ENCODE data around the gene RSBN1L. TPM values are rescaled to one million over a fixed set of nuclear protein-coding genes. Genes with fewer than 3 reads are reported as not detected.

The RSBN1L gene
- polyA plus RNA-seq, 1 of the 3 experiments (the other 2 are of a cell fraction): 6.5 TPM

DNA sequence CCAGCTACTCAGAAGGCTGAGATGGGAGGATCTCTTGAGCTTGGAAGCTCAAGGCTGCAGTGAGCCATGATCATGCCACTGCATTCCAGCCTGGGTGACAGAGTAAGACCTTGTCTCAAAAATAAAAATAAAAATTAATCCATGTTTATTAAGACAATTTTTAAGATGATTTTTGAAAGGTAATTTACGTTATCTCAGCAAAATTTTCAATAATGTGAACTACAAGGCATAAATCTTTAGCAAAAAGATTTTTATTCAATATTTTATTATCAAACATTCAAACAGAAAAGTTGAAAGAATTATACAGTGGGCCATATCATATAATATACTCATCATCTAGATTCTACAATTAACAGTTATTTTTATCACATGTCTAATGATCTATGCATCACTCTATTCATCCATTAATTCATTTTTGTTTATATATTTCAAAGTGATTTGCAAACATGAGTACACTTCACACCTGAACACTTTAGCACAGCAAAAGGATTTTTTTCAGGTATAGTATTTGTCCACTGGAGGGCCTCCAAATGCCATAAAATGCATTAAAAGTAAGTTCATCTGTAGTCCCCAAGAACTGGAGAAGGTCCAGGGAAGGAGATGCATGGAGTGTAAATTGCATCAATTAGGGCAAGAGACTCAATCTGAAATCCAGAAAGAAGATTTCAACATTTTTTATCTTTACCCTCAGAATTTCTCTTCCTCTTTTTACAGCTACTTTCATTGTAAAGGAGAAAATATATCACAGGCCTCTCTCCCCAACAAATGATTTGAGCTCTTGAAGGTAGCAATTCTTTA lies 38.6 kb upstream of the RSBN1L start:
- peak; percentile 64 for DNase-seq
- Histone ChIP-seq H4K20me1 (ENCODE audit: insufficient read depth) (no peaks in the 10 kb centered on the region), H2AFZ (ENCODE audit: low read depth) (no peak overlapping the region), H3K79me2 (ENCODE audit: insufficient read depth) (no peaks in the 10 kb centered on the region), H3K4me2 (no peak overlapping the region), H3K9ac (no peak overlapping the region), H3K27me3 (ENCODE audit: insufficient read depth) (no peaks in the 10 kb centered on the region), H3K36me3 (replicated peaks in 1 of 2; ENCODE audit: control insufficient read depth in 1 of 2, insufficient read depth in 2 of 2, low read length in 1 of 2) (peaks cover 3 to 56% of the 10 kb centered on the region in 2 experiments), H3K4me1 (ENCODE audit: control insufficient read depth in 1 of 2, insufficient read depth in 2 of 2, low read depth in 1 of 2, low read length in 1 of 2) (no peaks in the 10 kb centered on the region), H3K4me3 (ENCODE audit: low read depth in 2 of 2, low read length in 1 of 2) (no peak overlapping the region), H3K9me3 (no peaks in the 10 kb centered on the region), H3K27ac (ENCODE audit: low read depth in 2 of 2, low read length in 1 of 2) (no peak overlapping the region), H3F3A (replicated peaks; ENCODE audit: insufficient read depth) (peaks cover 19% of the 10 kb centered on the region), H3K9me2 (no peaks in the 10 kb centered on the region)
- ChIA-PET POLR2A (interaction anchor here (1.3 kb wide), 1 partner anchor 38 kb away, joined by 3 read pairs; the partner anchor contains the start of gene RSBN1L), CTCF (interaction anchor here (0.6 to 15.2 kb wide), 49 partner anchors 7 to 1172 kb away, joined by 3 to 392 read pairs (median 4); partner anchors contain the start of genes PHTF2, RSBN1L and TMEM60)
- TF ChIP-seq, protein P1, sequence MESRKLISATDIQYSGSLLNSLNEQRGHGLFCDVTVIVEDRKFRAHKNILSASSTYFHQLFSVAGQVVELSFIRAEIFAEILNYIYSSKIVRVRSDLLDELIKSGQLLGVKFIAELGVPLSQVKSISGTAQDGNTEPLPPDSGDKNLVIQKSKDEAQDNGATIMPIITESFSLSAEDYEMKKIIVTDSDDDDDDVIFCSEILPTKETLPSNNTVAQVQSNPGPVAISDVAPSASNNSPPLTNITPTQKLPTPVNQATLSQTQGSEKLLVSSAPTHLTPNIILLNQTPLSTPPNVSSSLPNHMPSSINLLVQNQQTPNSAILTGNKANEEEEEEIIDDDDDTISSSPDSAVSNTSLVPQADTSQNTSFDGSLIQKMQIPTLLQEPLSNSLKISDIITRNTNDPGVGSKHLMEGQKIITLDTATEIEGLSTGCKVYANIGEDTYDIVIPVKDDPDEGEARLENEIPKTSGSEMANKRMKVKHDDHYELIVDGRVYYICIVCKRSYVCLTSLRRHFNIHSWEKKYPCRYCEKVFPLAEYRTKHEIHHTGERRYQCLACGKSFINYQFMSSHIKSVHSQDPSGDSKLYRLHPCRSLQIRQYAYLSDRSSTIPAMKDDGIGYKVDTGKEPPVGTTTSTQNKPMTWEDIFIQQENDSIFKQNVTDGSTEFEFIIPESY (IDR thresholded peaks at IDR 0.05; ENCODE audit: borderline replicate concordance, low read depth): no peak
- no peak for TF ChIP-seq EP300 (IDR thresholded peaks at IDR 0.05; ENCODE audit: borderline replicate concordance in 1 of 2, low read depth in 1 of 2, low read length in 1 of 2)
- TF ChIP-seq ELF1 (IDR thresholded peaks at IDR 0.05): no peak
- TF ChIP-seq RFX5 (IDR thresholded peaks at IDR 0.05; ENCODE audit: low read length): peak; percentile 16; the same call in 1 of the 2 replicates
- no peak for TF ChIP-seq NFIC (IDR thresholded peaks at IDR 0.05; ENCODE audit: borderline replicate concordance)
- TF ChIP-seq, protein P2, sequence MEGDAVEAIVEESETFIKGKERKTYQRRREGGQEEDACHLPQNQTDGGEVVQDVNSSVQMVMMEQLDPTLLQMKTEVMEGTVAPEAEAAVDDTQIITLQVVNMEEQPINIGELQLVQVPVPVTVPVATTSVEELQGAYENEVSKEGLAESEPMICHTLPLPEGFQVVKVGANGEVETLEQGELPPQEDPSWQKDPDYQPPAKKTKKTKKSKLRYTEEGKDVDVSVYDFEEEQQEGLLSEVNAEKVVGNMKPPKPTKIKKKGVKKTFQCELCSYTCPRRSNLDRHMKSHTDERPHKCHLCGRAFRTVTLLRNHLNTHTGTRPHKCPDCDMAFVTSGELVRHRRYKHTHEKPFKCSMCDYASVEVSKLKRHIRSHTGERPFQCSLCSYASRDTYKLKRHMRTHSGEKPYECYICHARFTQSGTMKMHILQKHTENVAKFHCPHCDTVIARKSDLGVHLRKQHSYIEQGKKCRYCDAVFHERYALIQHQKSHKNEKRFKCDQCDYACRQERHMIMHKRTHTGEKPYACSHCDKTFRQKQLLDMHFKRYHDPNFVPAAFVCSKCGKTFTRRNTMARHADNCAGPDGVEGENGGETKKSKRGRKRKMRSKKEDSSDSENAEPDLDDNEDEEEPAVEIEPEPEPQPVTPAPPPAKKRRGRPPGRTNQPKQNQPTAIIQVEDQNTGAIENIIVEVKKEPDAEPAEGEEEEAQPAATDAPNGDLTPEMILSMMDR (IDR thresholded peaks at IDR 0.05): peak; percentile 88
- TF ChIP-seq RAD21 (IDR thresholded peaks at IDR 0.05; ENCODE audit: low read length): peak; percentile 96
- TF ChIP-seq SMC3 (IDR thresholded peaks at IDR 0.05; ENCODE audit: low read depth, low read length): peak; percentile 92
- 52% methylated on average over 1 of the region's 1 CpG for WGBS (ENCODE audit: low lambda C conversion rate)

DNA sequence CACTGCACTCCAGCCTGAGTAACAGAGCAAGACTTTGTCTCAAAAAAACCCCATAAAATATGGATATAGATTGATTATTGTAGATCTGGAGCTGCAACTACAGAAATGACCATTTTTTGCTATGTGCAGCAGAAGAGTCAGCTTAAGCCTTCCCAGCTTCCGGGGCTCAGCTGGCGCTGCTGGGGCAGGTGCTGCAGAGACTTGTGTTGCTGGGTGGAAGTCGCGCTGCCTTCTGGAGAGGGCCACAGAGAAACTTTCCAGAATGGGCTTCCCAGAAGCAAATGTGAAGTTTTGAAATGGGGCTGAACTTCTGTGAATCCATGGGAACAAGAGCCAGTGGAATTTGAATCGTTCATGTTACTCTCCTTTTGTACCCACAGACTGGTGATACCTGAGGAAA lies 37.3 kb upstream of the RSBN1L start:
- no peak for DNase-seq
- Histone ChIP-seq H3K9me3 (no peaks in the 10 kb centered on the region), H3K4me1 (ENCODE audit: control insufficient read depth in 1 of 2, insufficient read depth in 2 of 2, low read depth in 1 of 2, low read length in 1 of 2) (no peaks in the 10 kb centered on the region), H3K79me2 (ENCODE audit: insufficient read depth) (no peaks in the 10 kb centered on the region), H3K4me2 (no peak overlapping the region), H3K36me3 (replicated peaks in 1 of 2; ENCODE audit: control insufficient read depth in 1 of 2, insufficient read depth in 2 of 2, low read length in 1 of 2) (peaks cover 0 to 47% of the 10 kb centered on the region in 2 experiments), H2AFZ (ENCODE audit: low read depth) (no peak overlapping the region), H4K20me1 (ENCODE audit: insufficient read depth) (no peaks in the 10 kb centered on the region), H3K27me3 (ENCODE audit: insufficient read depth) (no peaks in the 10 kb centered on the region), H3K9me2 (no peaks in the 10 kb centered on the region), H3K9ac (no peak overlapping the region), H3F3A (replicated peaks; ENCODE audit: insufficient read depth) (peaks cover 19% of the 10 kb centered on the region), H3K27ac (ENCODE audit: low read depth in 2 of 2, low read length in 1 of 2) (no peak overlapping the region), H3K4me3 (ENCODE audit: low read depth in 2 of 2, low read length in 1 of 2) (no peak overlapping the region)
- no peak for TF ChIP-seq NFIC (IDR thresholded peaks at IDR 0.05; ENCODE audit: borderline replicate concordance)
- no peak for TF ChIP-seq RAD21 (IDR thresholded peaks at IDR 0.05; ENCODE audit: low read length)
- no peak for TF ChIP-seq TAF1 (IDR thresholded peaks at IDR 0.05; ENCODE audit: borderline replicate concordance, low read depth, low read length)
- TF ChIP-seq MEF2A (IDR thresholded peaks at IDR 0.05; ENCODE audit: borderline replicate concordance, low read depth): no peak
- POLR2A ChIA-PET: interaction anchor here (1.0 to 1.3 kb wide), 2 partner anchors 37 to 38 kb away, joined by 3 read pairs; partner anchors contain the start of gene RSBN1L
- WGBS (ENCODE audit: low lambda C conversion rate): 91% methylated on average over 5 of the region's 5 CpGs
- CTCF ChIA-PET: interaction anchor here (0.8 to 15.2 kb wide), 22 partner anchors 8 to 277 kb away, joined by 3 to 392 read pairs (median 6); partner anchors contain the start of genes PHTF2, RSBN1L and TMEM60
